GM19193 (cell line): Measurements from ENCODE around the gene RIPPLY3.

Source experiments
- POLR2A ChIP-seq: IDR thresholded peaks from 4 replicates; pipeline ENCODE4 v1.6.1; 2011; ENCODE audit not compliant: insufficient read depth, insufficient read length; ENCODE audit errors: extremely low read depth

RIPPLY3 gene

GRCh38 chr21:37063433-37063832 lies 56.9 kb downstream of the RIPPLY3 start:
- TF ChIP-seq POLR2A = no peak

- no peak for TF ChIP-seq POLR2A
Measured at GRCh38 chr21:37064841-37065240, 58.3 kb downstream of the RIPPLY3 start.

- TF ChIP-seq POLR2A = no peak
Measured at GRCh38 chr21:37065561-37066177, 59.2 kb downstream of the RIPPLY3 start.
